Tibial artery (tissue), 4 donors: Measurements from ENCODE around the gene PRDM10.

Experiments used
- DNase-seq, 2 donors: peaks; one replicate each; pipeline ENCODE4 v3.0.0-alpha.2; 2019
- H3K27ac ChIP-seq, 2 donors: fragments of 200-600 bp; sonication (generic) in 1 of 2; 1 replicate in 1 of 2; 2 replicates in 1 of 2; pipeline ENCODE4 v1.5.1; 2018 to 2019; ENCODE audit warnings: mild to moderate bottlenecking in 1 of 2
- H3K27me3 ChIP-seq, 2 donors: fragments of 200-600 bp; sonication (generic) in 1 of 2; one replicate each; pipeline versions ENCODE4 v1.5.1 to v1.6.0; 2016 to 2019
- H3K36me3 ChIP-seq, 3 donors: fragments of 200-600 bp; sonication (generic) in 2 of 3; one replicate each; pipeline ENCODE4 v1.5.1; 2016 to 2019; ENCODE audit warnings: mild to moderate bottlenecking in 2 of 3
- H3K4me1 ChIP-seq, 4 donors: fragments of 200-600 bp; sonication (generic) in 2 of 4; 1 replicate in 3 of 4; 2 replicates in 1 of 4; pipeline ENCODE4 v1.5.1; 2016 to 2019
- H3K4me3 ChIP-seq, 2 donors: fragments of 200-600 bp; sonication (generic) in 1 of 2; 1 replicate in 1 of 2; 2 replicates in 1 of 2; pipeline ENCODE4 v1.5.1; 2018 to 2019; ENCODE audit warnings: mild to moderate bottlenecking in 2 of 2
- H3K9me3 ChIP-seq, 3 donors: fragments of 200-600 bp; sonication (generic) in 1 of 3; one replicate each; pipeline ENCODE4 v1.5.1; 2016 to 2019
- intact Hi-C: fragments of 100-400 bp; cut with DNase I; formaldehyde crosslinking; loops from one replicate; pipeline ENCODE4 v1.15.0; 2023; ENCODE audit warnings: low total_unique reads
- TF ChIP-seq, protein P1 (sequence below), 2 experiments: fragments of 200-600 bp in 1 of 2; fragments of 450-650 bp in 1 of 2; IDR thresholded peaks; one replicate each; pipeline ENCODE4 v1.5.1; 2017 to 2019; ENCODE audit warnings: antibody characterized with exemption in 2 of 2, mild to moderate bottlenecking in 1 of 2, moderate library complexity in 1 of 2

Gene PRDM10

DNA sequence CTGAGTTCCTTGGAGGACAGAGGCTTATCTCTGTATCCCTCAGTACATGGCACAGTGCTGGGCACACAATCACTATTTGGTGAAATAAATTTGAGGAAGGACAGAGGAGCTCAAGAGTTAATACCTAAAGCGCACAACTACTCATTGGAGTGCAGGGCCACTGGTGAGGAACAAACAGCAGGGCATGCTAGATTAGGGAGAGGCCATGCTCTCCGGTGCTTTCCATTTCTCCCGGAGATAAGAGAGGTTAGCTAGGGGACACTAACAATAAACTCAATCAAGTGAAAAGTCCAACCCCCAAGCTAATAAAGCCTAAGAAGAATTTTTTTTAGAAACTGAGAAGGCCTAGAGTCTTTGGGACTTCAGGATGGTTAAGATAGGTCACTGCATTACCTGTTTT is 136.3 kb downstream of the PRDM10 start:
- H3K27ac ChIP-seq, result no peak overlapping the region
- DNase-seq, result no peak
- no peak overlapping the region for H3K4me3 ChIP-seq
- peaks cover 0 to 12% (median 5%) of the 10 kb centered on the region in 4 donors for H3K4me1 ChIP-seq
- H3K36me3 ChIP-seq, result peaks cover 70 to 84% (median 82%) of the 10 kb centered on the region in 3 donors
- TF ChIP-seq, protein P1, sequence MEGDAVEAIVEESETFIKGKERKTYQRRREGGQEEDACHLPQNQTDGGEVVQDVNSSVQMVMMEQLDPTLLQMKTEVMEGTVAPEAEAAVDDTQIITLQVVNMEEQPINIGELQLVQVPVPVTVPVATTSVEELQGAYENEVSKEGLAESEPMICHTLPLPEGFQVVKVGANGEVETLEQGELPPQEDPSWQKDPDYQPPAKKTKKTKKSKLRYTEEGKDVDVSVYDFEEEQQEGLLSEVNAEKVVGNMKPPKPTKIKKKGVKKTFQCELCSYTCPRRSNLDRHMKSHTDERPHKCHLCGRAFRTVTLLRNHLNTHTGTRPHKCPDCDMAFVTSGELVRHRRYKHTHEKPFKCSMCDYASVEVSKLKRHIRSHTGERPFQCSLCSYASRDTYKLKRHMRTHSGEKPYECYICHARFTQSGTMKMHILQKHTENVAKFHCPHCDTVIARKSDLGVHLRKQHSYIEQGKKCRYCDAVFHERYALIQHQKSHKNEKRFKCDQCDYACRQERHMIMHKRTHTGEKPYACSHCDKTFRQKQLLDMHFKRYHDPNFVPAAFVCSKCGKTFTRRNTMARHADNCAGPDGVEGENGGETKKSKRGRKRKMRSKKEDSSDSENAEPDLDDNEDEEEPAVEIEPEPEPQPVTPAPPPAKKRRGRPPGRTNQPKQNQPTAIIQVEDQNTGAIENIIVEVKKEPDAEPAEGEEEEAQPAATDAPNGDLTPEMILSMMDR (IDR thresholded peaks at IDR 0.05), result no peak
- intact Hi-C loops, result no loop called here
- H3K27me3 ChIP-seq, result no peaks in the 10 kb centered on the region
- no peaks in the 10 kb centered on the region for H3K9me3 ChIP-seq

DNA sequence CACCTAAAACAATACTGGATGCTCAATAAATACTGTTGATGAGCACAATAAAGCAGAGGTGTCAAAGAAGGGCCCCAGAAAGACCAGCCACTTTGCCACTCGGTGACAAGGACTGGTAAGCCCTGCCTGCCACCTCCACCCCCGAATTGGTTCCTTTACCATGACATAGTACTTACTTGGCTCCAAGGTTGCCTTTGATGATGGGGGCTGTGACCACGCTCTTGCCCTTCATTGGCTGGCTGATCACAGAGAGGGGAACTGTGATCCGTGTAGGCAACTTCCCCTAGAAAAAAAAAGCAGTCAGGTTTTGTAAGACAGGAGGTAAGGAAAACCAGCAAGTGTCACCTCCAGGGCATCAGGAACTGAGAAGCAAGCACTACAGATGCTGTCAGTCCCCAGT is 136.9 kb downstream of the PRDM10 start:
- intact Hi-C loops, result no loop called here
- Histone ChIP-seq H3K4me1 (peaks cover 0 to 14% (median 5%) of the 10 kb centered on the region in 4 donors), H3K27ac (no peak overlapping the region), H3K36me3 (peaks cover 65 to 79% (median 78%) of the 10 kb centered on the region in 3 donors), H3K9me3 (no peaks in the 10 kb centered on the region), H3K27me3 (no peaks in the 10 kb centered on the region), H3K4me3 (no peak overlapping the region)
- TF ChIP-seq, protein P1 (IDR thresholded peaks at IDR 0.05), result no peak
- no peak for DNase-seq

GRCh38 chr11:129864811-129865210 is 137.8 kb downstream of the PRDM10 start:
- peaks cover 0 to 14% (median 5%) of the 10 kb centered on the region in 4 donors for H3K4me1 ChIP-seq
- H3K27me3 ChIP-seq, result no peaks in the 10 kb centered on the region
- no peak for DNase-seq
- intact Hi-C loops, result no loop called here
- no peak overlapping the region for H3K27ac ChIP-seq
- H3K36me3 ChIP-seq, result peaks cover 63 to 79% (median 78%) of the 10 kb centered on the region in 3 donors
- H3K4me3 ChIP-seq, result no peak overlapping the region
- H3K9me3 ChIP-seq, result no peaks in the 10 kb centered on the region
- TF ChIP-seq, protein P1 (IDR thresholded peaks at IDR 0.05), result no peak

DNA sequence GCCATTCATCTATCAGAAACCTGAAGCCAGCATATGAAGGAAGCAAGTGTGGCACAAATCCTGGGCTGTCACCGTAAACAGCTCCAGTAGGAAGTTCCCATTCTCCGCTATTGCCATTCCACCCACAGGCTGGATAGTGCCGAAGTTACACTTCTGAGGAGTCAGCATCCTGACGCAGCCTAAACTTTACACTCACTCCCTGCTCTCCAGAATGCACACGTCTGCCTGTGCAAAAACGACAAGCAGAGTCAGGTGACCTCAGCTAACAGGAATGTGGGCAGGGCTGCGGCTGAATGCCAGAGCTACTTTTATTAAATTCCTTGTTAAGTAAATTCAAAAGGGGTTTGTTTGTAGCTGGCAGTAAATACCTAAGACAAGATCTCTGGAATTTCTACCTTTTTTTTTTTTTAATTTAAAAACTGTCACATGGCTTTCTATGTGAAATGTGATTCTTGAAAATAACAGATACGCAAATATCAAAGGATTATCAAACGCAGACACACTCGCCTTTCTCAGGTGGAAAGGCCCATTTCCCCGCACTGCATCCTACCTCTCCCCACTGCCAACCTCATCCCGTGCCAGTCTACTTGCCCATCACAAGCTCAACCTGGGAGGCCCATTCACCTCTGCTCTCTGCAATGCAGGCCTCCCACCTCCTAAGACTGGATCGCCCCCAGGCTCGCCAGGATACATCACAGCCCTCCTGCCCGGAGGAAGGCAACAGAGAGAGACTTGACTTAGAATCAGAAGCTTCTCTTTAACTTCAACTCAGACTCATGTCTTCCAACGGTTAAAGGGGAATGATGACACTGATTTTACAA is 140.7 kb downstream of the PRDM10 start:
- Histone ChIP-seq H3K4me1 (peaks cover 0 to 14% (median 5%) of the 10 kb centered on the region in 4 donors), H3K27ac (peak overlapping the region in 1 of 2 donors; percentile 5), H3K27me3 (no peaks in the 10 kb centered on the region), H3K9me3 (no peaks in the 10 kb centered on the region), H3K4me3 (no peak overlapping the region), H3K36me3 (peaks cover 48 to 65% (median 56%) of the 10 kb centered on the region in 3 donors)
- DNase-seq, result no peak
- intact Hi-C loops, result no loop called here
- TF ChIP-seq, protein P1 (IDR thresholded peaks at IDR 0.05), result no peak

GRCh38 chr11:129856036-129856435 is 146.6 kb downstream of the PRDM10 start:
- no peak overlapping the region for H3K4me3 ChIP-seq
- H3K4me1 ChIP-seq, result no peaks in the 10 kb centered on the region
- TF ChIP-seq, protein P1 (IDR thresholded peaks at IDR 0.05), result no peak
- DNase-seq, result no peak
- intact Hi-C loops, result no loop called here
- no peaks in the 10 kb centered on the region for H3K27me3 ChIP-seq
- H3K9me3 ChIP-seq, result no peaks in the 10 kb centered on the region
- no peak overlapping the region for H3K27ac ChIP-seq
- peaks cover 10 to 25% (median 16%) of the 10 kb centered on the region in 3 donors for H3K36me3 ChIP-seq
